ENCODE measurements around the gene CTLA4.

CTLA4 gene

DNA sequence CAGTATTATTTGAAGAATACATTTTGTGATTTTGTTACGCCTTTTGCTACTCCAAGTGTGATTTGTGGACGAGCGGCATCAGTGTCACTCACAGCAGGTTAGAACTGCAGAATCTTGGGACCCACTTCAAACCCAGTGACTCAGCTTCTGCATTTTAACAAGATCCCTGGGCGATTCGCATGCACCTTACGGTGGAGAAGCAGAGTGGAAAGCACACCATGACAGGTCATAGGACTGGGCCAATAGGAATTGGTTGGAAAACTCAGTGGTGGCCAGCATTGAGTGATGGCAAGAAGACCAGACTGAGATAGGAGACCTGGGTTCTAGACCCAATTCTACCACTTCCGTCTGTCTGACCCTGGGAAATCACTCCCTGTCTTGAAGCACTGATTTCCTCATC lies 26.3 kb downstream of the CTLA4 start:
- TF ChIP-seq, protein P1, sequence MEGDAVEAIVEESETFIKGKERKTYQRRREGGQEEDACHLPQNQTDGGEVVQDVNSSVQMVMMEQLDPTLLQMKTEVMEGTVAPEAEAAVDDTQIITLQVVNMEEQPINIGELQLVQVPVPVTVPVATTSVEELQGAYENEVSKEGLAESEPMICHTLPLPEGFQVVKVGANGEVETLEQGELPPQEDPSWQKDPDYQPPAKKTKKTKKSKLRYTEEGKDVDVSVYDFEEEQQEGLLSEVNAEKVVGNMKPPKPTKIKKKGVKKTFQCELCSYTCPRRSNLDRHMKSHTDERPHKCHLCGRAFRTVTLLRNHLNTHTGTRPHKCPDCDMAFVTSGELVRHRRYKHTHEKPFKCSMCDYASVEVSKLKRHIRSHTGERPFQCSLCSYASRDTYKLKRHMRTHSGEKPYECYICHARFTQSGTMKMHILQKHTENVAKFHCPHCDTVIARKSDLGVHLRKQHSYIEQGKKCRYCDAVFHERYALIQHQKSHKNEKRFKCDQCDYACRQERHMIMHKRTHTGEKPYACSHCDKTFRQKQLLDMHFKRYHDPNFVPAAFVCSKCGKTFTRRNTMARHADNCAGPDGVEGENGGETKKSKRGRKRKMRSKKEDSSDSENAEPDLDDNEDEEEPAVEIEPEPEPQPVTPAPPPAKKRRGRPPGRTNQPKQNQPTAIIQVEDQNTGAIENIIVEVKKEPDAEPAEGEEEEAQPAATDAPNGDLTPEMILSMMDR (conservative IDR thresholded peaks at IDR 0.05; ENCODE audit: low read depth, low read length) = no peak
- H3K4me3 ChIP-seq (ENCODE audit: low read depth, low read length) = no peak overlapping the region
- DNase-seq (ENCODE audit: low read depth) = no peak

DNA sequence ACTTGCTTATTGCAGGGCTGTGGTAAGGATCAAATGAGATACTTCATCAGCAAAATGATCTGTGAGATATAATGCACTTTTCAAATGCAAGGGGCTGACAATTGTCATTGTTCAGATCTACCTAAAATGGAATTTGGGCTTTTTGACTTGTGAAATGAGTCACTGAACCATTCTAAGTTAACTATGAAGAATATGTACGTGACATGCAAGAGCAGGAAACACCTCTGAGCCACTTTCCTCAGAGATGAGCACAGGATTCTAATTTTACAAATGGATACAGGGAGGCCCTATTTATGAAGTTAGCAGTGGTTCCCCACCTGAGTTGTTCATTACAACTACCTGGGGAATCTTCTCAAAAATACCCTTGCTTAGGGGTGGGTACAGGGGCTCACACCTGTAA lies 26.7 kb downstream of the CTLA4 start:
- TF ChIP-seq, protein P1 (conservative IDR thresholded peaks at IDR 0.05; ENCODE audit: low read depth, low read length) = no peak
- H3K4me3 ChIP-seq (ENCODE audit: low read depth, low read length) = no peak overlapping the region
- no peak for DNase-seq (ENCODE audit: low read depth)

DNA sequence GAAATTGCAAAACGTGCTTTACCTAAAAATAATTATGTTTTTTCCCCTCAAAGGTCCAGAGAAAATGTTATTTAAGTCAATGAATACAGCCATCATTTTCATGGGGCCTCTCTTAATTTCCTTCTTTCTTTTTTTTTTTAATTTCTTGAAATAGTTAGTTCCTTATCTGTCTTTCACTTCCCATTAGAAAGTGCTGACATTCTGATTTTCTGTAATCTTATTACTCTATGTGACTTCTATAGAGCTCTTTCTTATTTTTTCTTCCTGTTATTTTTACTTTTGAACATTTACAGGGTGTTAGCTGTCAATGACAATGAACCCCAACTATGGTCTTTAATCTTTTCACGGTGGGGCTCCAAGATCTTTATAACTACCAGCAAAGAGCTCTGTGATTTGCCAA lies 30.0 kb downstream of the CTLA4 start:
- no peak overlapping the region for H3K4me3 ChIP-seq (ENCODE audit: low read depth, low read length)
- TF ChIP-seq, protein P1 (conservative IDR thresholded peaks at IDR 0.05; ENCODE audit: low read depth, low read length) = no peak
- DNase-seq (ENCODE audit: low read depth) = no peak

DNA sequence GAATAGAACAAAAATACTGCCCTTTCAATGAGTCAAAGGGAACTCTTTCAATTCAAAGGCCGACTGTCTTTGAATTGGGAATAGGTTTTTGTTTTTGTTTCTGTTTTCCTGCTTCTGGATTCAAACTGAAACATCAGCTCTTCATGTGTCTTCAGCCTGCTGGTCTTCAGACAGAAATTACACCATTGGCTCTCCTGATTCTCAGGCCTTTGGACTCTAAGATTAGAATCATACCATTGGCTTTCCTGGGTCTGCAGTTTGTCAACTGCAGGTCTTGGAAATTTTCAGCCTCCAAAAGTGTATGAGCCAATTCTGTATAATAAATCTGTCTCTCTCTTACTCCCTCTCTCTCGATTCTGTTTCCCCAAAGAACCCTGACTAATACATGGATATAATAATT lies 31.1 kb downstream of the CTLA4 start:
- no peak for DNase-seq (ENCODE audit: low read depth)
- no peak overlapping the region for H3K4me3 ChIP-seq (ENCODE audit: low read depth, low read length)
- TF ChIP-seq, protein P1 (conservative IDR thresholded peaks at IDR 0.05; ENCODE audit: low read depth, low read length) = no peak

DNA sequence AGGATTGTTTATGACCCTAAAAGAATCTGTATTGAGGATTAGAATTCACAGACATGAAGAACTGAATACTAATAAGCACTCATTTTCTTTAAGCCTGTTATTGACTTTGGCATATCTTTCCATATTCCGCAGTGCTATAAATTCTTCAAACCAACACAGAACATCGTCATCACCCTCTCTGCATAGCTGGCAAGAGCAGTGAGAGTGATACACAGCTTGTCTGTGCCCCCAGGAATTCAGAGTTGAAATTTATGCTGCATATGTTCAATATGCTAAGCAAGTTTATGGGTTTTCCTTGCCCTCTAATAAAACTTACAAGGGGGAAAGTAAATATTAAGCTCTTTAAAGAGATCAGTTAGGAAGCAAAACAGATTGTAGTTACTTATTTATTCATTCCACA lies 32.7 kb downstream of the CTLA4 start:
- no peak overlapping the region for H3K4me3 ChIP-seq (ENCODE audit: low read depth, low read length)
- DNase-seq (ENCODE audit: low read depth) = no peak
- TF ChIP-seq, protein P1 (conservative IDR thresholded peaks at IDR 0.05; ENCODE audit: low read depth, low read length) = no peak

DNA sequence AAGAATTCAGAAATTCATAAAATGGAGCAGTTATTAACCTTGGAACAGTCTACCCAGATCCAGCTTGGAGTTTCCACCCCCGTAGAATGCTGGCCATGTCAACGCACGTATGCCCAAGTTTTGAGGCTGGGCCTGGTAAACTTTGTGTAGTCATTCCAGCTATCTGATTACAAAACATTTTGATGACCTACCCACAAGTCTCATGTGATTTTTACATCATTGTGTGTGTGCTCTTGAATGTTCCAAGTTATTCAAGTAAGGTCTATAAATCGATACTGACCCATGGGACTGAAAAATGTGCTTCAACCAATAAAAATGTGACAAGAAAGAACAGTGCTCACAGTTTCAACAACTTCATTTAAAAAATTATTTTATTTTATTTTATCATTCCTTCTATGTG lies 36.5 kb downstream of the CTLA4 start:
- TF ChIP-seq, protein P1 (conservative IDR thresholded peaks at IDR 0.05; ENCODE audit: low read depth, low read length) = no peak
- H3K4me3 ChIP-seq (ENCODE audit: low read depth, low read length) = no peak overlapping the region
- no peak for DNase-seq (ENCODE audit: low read depth)

DNA sequence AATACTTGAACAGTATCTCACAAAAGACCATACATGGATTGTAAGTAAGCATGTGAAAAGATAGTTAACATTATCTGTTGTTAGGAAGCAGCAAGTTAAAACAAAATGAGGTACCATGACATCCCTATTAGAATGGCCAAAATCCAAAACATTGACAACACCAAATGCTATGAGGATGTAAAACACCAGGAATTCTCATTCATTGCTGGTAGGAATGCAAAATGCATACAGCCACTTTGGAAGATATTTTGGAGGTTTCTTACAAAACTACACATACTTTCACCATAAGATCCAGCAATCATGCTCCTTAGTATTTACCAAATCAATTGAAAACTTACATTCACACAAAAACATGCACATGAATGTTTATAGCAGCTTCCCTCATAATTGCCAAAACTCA lies 38.1 kb downstream of the CTLA4 start:
- no peak overlapping the region for H3K4me3 ChIP-seq (ENCODE audit: low read depth, low read length)
- TF ChIP-seq, protein P1 (conservative IDR thresholded peaks at IDR 0.05; ENCODE audit: low read depth, low read length) = no peak
- DNase-seq (ENCODE audit: low read depth) = no peak

All from choroid plexus epithelial cell (primary cell).